RWPE1 (cell line): ENCODE results near the gene UBL4B.

ENCODE experiments used
- CTCF ChIA-PET: fragments of 350-600 bp; sonication (Branson Sonifier 250); formaldehyde crosslinking; extraction: SDS; loops from one replicate; lab custom pipeline; 2021; lab: Yijun Ruan, JAX
- POLR2A ChIA-PET: fragments of 400-600 bp; formaldehyde crosslinking; extraction: SDS; loops from one replicate; lab custom pipeline; 2020; ENCODE audit warnings: antibody characterized with exemption; ENCODE audit not compliant: low non-redundant PET; lab: Yijun Ruan, JAX
- DNase-seq: peaks from one replicate; pipeline ENCODE4 v3.0.0; 2012; ENCODE audit warnings: low spot score
- H3K27ac ChIP-seq: fragments of 450-650 bp; 2 replicates; pipeline ENCODE4 v1.5.1; 2017
- CTCF ChIP-seq: fragments of 450-650 bp; conservative IDR thresholded peaks from 2 replicates; pipeline ENCODE4 v1.5.1; 2017; ENCODE audit warnings: low read depth, mild to moderate bottlenecking

The UBL4B gene

GRCh38 chr1:110119843-110120242 is 7.6 kb downstream of the UBL4B start:
- DNase-seq = no peak
- CTCF ChIA-PET = no interaction called here
- POLR2A ChIA-PET = no interaction called here

GRCh38 chr1:110120960-110121561 is 8.8 kb downstream of the UBL4B start:
- no peak overlapping the region for H3K27ac ChIP-seq
- POLR2A ChIA-PET = no interaction called here
- TF ChIP-seq CTCF = no peak
- CTCF ChIA-PET = no interaction called here
- no peak for DNase-seq

More at GRCh38 chr1:110119843-110120242, 7.6 kb downstream of the UBL4B start:
- no peak for TF ChIP-seq CTCF
- H3K27ac ChIP-seq = no peak overlapping the region

GRCh38 chr1:110123224-110123623 is 11.0 kb downstream of the UBL4B start:
- H3K27ac ChIP-seq = no peak overlapping the region
- no peak for DNase-seq
- TF ChIP-seq CTCF = no peak
- POLR2A ChIA-PET = no interaction called here
- CTCF ChIA-PET = interaction anchor here (0.5 to 0.6 kb wide), 2 partner anchors 64 to 114 kb away, joined by 3 read pairs; no protein-coding TSS in a partner anchor

- no peak for DNase-seq
- ChIA-PET POLR2A (no interaction called here), CTCF (interaction anchor here (0.7 kb wide), 1 partner anchor 11 kb away, joined by 3 read pairs; no protein-coding TSS in a partner anchor)
- no peak overlapping the region for H3K27ac ChIP-seq
- no peak for TF ChIP-seq CTCF
Measured at GRCh38 chr1:110125810-110126209, 13.6 kb downstream of the UBL4B start.

- TF ChIP-seq CTCF = no peak
- H3K27ac ChIP-seq = no peak overlapping the region
- ChIA-PET POLR2A (no interaction called here), CTCF (interaction anchor here (0.6 to 0.7 kb wide), 2 partner anchors 28 to 591 kb away, joined by 3 read pairs; no protein-coding TSS in a partner anchor)
- no peak for DNase-seq
Measured at GRCh38 chr1:110130113-110130591, 17.9 kb downstream of the UBL4B start.

- DNase-seq = no peak
- CTCF ChIA-PET = interaction anchor here (0.7 kb wide), 1 partner anchor 43 kb away, joined by 3 read pairs; no protein-coding TSS in a partner anchor
- no peak overlapping the region for H3K27ac ChIP-seq
- POLR2A ChIA-PET = no interaction called here
- no peak for TF ChIP-seq CTCF
Measured at GRCh38 chr1:110130989-110131388, 18.7 kb downstream of the UBL4B start.
